AG04450 (cell line): ENCODE measurements around the gene FTSJ1. TPM values are rescaled to one million over a fixed set of nuclear protein-coding genes. Genes with fewer than 3 reads are reported as not detected.

ENCODE experiments used
- CTCF ChIA-PET: fragments of 300-600, 350-600 bp; formaldehyde crosslinking; extraction: SDS; loops from one replicate; lab custom pipeline; 2022; ENCODE audit warnings: antibody characterized with exemption, inconsistent platforms; lab: Charles Lee
- POLR2A ChIA-PET: fragments of 350-600 bp; formaldehyde crosslinking; extraction: SDS; loops from one replicate; lab custom pipeline; 2021; ENCODE audit warnings: antibody characterized with exemption, inconsistent platforms; lab: Yijun Ruan, JAX
- DNase-seq: peaks from one replicate; pipeline ENCODE4 v3.0.0-alpha.2; 2011; ENCODE audit warnings: low read depth, low spot score
- H3K27ac ChIP-seq: one replicate; pipeline ENCODE4 v1.5.1; 2012; ENCODE audit warnings: low read depth, low read length, control low read depth
- H3K27me3 ChIP-seq: one replicate; pipeline ENCODE4 v1.6.0; 2012; ENCODE audit warnings: low read length; ENCODE audit not compliant: control insufficient read depth, insufficient read depth
- H3K4me3 ChIP-seq: 2 replicates; pipeline ENCODE4 v1.5.1; 2011; ENCODE audit warnings: mild to moderate bottlenecking, low read depth, low read length, control low read depth
- H3K9me3 ChIP-seq: 2 replicates; pipeline ENCODE4 v1.5.1; 2012; ENCODE audit warnings: low read length; ENCODE audit not compliant: control insufficient read depth, insufficient read depth
- polyA plus RNA-seq: library from polyadenylated mRNA; depleted of rRNA; stranded (reverse); fragments of >200 nt; gene quantifications from 2 replicates; pipeline ENCODE4 v1.2.3, GENCODE V29; 2011; rRNA removed
- TF ChIP-seq, protein P1 (sequence below): IDR thresholded peaks from 2 replicates; pipeline ENCODE4 v1.5.1; 2011; ENCODE audit warnings: low read depth, low read length, control low read depth, inconsistent platforms

FTSJ1 gene
- polyA plus RNA-seq, 1 experiment: 19.7 TPM

DNA sequence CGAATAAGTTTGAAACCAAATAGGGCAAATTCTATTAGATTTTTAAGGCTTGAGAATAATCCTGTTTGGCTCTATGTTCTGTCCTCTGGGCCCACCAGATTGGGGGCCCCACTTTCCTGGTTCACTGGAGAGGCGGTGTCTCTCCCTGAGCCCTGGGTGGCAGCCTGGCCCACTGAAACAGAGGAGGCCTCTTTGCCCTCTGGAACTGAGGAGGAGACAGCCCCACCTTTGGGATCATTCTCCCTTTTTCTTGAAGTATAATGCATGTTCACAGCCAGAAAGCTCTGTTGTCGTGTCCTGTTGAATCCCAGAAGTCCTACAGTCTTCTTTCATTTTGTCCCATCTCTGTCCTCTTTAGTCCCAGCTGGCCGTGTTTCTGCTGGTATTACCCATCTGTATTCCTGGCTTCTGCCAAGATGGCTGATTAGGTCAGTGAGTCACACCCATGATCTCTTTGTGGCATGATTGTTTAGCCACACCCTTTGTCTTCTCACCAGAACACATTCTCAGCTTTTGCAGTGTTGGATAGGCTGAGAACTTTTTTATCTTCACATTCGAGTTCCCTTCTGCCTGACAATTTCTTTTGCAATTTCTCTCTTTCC is 55.5 kb downstream of the FTSJ1 start:
- no peak overlapping the region for H3K4me3 ChIP-seq
- H3K9me3 ChIP-seq: no peaks in the 10 kb centered on the region
- H3K27ac ChIP-seq: no peak overlapping the region
- ChIA-PET CTCF (no interaction called here), POLR2A (no interaction called here)
- H3K27me3 ChIP-seq: no peaks in the 10 kb centered on the region
- DNase-seq: no peak
- TF ChIP-seq, protein P1, sequence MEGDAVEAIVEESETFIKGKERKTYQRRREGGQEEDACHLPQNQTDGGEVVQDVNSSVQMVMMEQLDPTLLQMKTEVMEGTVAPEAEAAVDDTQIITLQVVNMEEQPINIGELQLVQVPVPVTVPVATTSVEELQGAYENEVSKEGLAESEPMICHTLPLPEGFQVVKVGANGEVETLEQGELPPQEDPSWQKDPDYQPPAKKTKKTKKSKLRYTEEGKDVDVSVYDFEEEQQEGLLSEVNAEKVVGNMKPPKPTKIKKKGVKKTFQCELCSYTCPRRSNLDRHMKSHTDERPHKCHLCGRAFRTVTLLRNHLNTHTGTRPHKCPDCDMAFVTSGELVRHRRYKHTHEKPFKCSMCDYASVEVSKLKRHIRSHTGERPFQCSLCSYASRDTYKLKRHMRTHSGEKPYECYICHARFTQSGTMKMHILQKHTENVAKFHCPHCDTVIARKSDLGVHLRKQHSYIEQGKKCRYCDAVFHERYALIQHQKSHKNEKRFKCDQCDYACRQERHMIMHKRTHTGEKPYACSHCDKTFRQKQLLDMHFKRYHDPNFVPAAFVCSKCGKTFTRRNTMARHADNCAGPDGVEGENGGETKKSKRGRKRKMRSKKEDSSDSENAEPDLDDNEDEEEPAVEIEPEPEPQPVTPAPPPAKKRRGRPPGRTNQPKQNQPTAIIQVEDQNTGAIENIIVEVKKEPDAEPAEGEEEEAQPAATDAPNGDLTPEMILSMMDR: no peak

DNA sequence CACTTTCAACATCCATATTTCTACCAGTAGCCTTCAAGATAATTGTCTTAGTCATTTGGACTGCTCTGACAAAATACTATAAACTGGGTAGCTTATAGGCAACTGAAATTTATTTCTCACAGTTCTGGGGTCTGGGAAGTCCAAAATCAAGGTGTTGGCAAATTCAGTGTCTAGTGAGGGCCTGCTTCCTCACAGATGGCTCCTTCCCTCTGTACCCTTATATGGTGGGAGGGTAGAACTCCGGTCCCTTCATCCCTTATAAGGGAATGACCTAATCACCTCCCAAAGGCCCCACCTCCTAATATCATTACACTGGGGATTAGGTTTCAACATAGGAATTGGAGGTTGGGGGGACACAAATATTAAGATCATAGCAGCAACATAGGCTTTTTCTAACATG is 56.2 kb downstream of the FTSJ1 start:
- ChIA-PET POLR2A (no interaction called here), CTCF (no interaction called here)
- no peak overlapping the region for H3K27ac ChIP-seq
- no peak overlapping the region for H3K4me3 ChIP-seq
- no peaks in the 10 kb centered on the region for H3K27me3 ChIP-seq
- DNase-seq: no peak
- TF ChIP-seq, protein P1: no peak
- H3K9me3 ChIP-seq: no peaks in the 10 kb centered on the region

DNA sequence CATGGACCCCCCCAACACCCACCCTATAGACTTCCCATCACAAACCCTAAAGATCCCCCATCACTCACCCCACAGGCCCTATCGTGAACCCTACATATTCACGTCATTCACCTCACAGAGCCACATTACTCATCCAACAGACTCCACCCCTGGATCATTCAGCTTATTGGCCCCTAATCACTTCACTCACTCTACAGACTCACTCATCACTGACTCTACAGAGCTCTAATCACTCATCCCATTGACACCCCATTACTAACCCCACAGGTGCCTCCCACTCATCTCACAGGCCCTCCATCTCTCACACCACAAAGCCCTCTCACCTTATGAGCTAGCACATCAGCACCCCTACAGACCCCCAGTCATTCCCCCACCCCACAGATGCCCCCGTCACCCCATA is 57.2 kb downstream of the FTSJ1 start:
- no peak for DNase-seq
- Histone ChIP-seq H3K4me3 (no peak overlapping the region), H3K9me3 (no peaks in the 10 kb centered on the region), H3K27me3 (no peaks in the 10 kb centered on the region), H3K27ac (no peak overlapping the region)
- CTCF ChIA-PET: no interaction called here
- POLR2A ChIA-PET: no interaction called here
- TF ChIP-seq, protein P1: no peak

Other genes starting within 250 kb of the FTSJ1 start
- not detected in 2 replicates for gene SSX1, start 220.8 kb upstream of the FTSJ1 start, polyA plus RNA-seq
- gene SSX3, start 119.5 kb upstream of the FTSJ1 start, polyA plus RNA-seq: not detected in 2 replicates
- not detected in 2 replicates for gene SSX4, start 92.7 kb upstream of the FTSJ1 start, polyA plus RNA-seq
- not detected in 2 replicates for gene SSX4B, start 64.2 kb upstream of the FTSJ1 start, polyA plus RNA-seq
- gene SLC38A5, start 5.9 kb upstream of the FTSJ1 start, polyA plus RNA-seq: 19.1 and 22.3 TPM in 2 replicates
- gene PORCN, start 32.8 kb downstream of the FTSJ1 start, polyA plus RNA-seq: 8.4 and 11.6 TPM in 2 replicates
- gene EBP, start 45.6 kb downstream of the FTSJ1 start, polyA plus RNA-seq: 19.8 and 23.8 TPM in 2 replicates
- gene TBC1D25, start 63.5 kb downstream of the FTSJ1 start, polyA plus RNA-seq: 7.9 and 9.3 TPM in 2 replicates
- 294 and 317 TPM in 2 replicates for gene RBM3, start 98.3 kb downstream of the FTSJ1 start, polyA plus RNA-seq
- 24.1 and 50.3 TPM in 2 replicates for gene WDR13, start 121.3 kb downstream of the FTSJ1 start, polyA plus RNA-seq
- gene WAS, start 207.6 kb downstream of the FTSJ1 start, polyA plus RNA-seq: 0.14 TPM in 1 of 2 replicates, not detected in the other
- gene SUV39H1, start 220.5 kb downstream of the FTSJ1 start, polyA plus RNA-seq: 2.4 and 3.1 TPM in 2 replicates